GM18861 (cell line): ENCODE measurements around the gene ADGRE2.

ENCODE experiments used
- ATAC-seq: cut with Tn5 transposase; IDR thresholded peaks from one replicate; pipeline ENCODE4 v1.9.1; 2021; ENCODE audit not compliant: unreplicated experiment

The ADGRE2 gene

DNA sequence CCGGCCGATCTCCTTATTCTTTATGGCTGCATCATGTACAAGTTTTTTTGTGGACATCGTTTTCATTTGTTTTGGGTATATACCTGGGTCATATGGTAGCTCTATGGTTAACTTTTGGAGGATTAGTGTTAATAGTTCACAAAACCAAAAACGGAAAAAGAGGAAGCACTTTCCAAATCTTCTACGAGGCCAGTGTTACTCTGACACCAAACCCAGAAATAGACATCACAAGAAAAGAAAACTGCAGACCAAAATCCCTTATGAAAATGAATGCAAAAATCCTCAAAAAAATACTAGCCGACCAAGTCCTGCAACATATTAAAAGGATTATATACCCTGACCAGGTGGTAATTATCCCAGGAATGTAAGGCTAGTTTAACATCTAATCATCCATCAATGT is 29.8 kb downstream of the ADGRE2 start:
- ATAC-seq, result no peak

DNA sequence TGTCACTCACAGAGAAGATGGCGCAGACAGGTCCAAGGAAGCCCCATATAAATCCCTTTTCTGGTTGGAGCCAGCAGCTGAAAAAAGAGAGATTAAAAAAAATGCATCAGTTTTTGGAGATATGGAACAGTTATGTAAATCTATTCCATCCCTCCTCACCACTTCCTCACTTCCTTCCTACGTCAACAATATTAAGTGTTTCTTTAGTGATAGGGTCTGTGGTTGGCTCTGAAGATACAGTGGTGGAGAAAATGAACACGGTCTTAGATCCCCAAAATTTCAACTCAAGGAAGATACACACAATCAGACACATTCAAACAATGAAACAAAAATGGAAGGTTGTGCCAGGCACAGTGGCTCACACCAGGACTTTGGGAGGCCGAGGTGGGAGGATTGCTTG is 31.5 kb downstream of the ADGRE2 start:
- no peak for ATAC-seq

DNA sequence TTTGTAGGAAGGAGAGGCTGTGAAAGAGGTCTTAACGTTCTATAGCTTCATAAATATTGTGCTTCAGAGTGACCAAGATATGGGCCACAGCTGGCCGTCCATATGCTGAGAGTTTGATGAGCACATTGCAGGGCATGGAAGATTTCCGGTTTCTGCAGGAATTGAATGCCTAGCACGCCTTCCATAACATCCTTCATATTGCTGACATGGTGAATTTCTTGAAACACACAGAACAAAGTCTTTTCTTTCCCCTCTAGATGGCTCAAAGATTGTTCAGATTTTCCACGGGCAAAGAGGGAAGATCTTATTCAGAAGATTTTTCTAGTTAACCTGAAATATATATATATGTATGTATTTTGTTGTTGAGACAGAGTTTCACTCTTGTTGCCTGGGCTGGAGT is 42.4 kb downstream of the ADGRE2 start:
- ATAC-seq, result no peak

DNA sequence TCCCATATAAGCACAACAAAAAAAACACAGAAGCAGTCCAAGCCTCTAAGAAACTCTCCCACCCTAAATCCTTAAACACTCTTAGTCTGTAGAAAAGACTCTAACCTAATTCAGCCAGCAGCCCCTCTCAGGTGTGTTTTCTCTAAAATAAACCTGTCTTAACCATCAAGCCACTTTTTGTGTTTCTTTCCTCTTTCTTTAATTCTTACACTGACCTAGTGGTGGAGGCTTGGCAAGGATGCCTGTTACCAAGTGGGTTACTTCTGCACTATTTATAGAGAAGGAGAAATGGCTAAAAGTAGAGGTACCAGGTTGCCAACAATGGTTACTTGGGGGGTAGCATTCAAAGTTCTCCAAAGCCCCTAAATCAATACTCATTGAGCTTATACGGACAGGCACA is 44.8 kb downstream of the ADGRE2 start:
- no peak for ATAC-seq

DNA sequence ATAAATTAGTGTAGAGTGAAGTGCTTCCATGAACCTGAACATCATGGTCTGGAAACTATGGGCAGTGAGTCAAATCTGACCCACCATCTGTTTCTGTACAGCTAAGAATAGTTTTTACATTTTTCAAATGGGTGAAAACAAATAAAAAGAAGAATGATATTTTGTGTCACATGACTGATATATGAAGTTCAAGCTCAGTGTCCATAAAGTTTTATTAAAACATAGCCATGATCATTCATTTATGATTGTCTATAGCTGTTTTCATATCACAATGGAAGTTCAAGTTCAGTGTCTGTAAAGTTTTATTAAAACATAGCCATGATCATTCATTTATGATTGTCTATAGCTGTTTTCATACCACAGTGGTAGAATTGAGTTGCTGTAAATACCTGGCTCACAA is 45.9 kb downstream of the ADGRE2 start:
- ATAC-seq, result no peak

DNA sequence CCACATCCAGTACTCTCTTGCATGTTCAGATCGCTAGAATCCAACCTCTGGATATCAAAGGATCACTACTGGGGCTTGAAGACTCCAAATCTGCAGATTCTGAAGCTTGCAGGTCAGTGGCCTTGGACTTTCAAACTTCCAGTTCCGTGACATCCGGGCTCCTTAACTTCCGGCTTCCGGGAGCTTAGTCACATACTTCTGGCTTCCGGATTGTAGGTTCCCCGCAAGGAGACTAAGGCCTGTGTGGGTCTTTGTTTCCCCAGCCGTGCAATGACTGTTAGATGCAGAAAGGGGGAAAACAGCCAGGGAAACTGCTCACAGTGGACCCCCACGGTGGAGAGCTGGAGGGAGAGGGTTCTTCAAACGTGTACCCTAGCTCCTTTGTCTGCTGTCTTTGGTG is 47.2 kb downstream of the ADGRE2 start:
- no peak for ATAC-seq

DNA sequence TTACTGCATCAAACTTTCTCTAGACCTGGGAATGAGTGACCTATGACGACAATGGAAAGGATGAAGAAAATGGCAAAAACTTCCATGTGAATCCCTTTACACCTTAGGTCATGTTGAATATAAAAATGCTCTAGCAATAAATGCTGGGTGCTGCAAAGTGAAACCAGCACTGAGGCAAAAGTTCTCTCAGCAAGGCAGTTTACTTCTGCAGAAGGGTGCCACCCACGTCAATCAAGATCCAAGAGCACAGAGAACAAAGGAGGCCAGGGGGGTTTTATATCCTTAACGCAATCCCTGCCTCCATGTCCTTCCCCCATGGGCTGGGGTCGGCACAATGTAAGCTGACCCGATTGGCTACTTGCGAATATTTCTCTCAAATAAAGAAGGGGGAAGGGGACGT is 49.8 kb downstream of the ADGRE2 start:
- ATAC-seq, result no peak

DNA sequence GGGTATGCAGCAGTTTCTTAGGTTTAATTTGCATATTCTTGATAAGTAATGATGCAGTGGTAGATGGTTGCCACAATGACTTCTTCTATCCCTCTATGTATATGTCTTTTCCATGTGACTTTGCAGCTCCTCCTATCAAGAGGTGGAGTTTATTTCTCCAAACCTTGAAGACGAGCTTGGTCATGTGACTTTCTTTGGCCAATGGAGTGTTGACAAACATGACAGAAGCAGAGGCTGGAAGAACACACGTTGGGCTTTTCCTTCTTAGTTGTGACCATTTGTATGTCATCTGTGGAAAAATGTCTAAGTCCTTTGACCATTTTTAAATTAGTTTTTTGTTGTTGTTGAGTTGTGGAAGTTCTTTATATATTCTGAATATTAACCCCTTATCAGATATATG is 56.2 kb downstream of the ADGRE2 start:
- no peak for ATAC-seq

DNA sequence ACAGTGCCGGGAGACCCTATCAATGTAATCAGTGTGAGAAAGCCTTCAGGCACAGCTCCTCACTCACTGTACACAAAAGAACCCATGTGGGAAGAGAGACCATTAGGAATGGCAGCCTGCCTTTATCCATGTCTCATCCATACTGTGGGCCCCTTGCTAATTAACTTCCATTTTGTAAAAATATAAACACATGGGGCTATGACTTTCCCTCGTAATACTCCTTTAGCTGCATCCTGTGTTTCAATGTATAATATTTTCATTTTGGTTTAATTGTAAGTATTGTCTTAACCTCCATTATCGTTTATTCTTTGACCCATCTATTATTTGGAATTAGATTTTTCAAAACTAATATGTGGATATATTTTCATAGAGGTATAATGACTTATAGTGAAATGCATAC is 59.2 kb downstream of the ADGRE2 start:
- no peak for ATAC-seq

DNA sequence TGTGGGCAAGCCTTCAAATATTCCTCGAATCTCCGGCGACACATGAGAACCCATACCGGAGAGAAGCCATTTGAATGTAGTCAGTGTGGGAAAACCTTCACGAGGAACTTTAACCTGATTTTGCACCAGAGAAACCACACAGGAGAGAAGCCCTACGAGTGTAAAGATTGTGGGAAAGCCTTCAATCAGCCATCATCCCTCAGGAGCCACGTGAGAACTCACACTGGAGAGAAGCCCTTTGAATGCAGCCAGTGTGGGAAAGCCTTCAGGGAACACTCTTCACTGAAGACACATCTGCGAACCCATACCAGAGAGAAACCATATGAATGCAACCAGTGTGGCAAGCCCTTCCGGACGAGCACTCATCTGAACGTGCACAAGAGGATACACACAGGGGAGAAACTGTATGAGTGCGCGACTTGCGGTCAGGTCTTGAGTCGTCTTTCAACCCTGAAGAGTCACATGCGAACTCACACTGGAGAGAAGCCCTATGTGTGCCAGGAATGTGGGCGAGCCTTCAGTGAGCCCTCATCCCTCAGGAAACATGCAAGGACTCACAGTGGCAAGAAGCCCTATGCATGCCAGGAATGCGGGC is 59.7 kb downstream of the ADGRE2 start:
- ATAC-seq, result no peak

DNA sequence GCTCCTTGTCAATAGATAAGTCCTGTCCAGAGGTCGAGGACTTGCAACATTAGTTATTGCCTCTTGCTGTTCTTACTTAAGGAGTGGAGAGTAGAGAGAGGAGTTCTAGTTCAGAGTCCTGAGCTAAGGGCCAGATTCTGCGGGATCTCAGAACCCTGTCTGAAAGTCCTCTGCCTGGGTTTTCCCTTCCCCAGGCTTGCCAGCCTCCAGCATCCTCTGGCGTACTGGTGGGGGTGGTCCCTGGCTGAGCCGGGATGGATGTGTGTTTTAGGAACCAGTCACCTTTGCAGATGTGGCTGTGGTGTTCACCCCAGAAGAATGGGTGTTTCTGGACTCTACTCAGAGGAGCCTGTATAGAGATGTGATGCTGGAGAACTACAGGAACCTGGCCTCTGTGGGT is 62.5 kb downstream of the ADGRE2 start:
- ATAC-seq, result no peak

DNA sequence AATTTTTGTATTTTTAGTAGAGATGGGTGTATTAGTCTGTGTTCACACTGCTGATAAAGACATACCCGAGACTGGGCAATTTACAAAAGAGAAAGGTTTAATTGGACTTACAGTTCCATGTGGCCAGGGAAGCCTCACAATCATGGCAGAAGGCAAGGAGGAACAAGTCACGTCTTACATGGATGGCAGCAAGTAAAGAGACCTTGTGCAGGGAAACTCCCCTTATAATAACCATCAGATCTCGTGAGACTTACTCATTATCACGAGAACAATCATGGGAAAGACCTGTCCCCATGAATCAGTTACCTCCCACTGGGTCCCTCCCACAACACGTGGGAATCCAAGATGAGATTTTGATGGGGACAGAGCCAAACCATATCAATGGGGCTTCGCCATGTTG is 73.9 kb downstream of the ADGRE2 start:
- ATAC-seq, result no peak

DNA sequence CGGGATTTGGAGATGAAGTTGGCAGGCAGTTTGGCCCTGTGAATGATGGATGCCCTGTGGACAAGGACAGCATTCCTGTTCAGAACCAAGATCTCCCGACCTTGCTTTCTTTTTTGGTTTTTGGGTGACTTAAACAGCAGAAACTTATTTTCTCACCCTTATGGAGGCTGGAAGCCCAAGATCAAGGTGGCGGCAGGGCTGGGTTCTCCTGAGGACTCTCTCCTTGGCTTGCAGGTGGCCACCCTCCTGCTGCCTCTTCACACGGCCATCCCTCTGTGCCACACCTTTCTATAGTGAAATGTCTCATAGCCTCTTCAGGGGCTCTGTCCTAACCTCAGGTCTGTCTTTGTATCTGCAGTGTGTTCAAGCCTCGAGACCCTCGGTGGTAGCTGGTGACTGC is 74.5 kb downstream of the ADGRE2 start:
- no peak for ATAC-seq

DNA sequence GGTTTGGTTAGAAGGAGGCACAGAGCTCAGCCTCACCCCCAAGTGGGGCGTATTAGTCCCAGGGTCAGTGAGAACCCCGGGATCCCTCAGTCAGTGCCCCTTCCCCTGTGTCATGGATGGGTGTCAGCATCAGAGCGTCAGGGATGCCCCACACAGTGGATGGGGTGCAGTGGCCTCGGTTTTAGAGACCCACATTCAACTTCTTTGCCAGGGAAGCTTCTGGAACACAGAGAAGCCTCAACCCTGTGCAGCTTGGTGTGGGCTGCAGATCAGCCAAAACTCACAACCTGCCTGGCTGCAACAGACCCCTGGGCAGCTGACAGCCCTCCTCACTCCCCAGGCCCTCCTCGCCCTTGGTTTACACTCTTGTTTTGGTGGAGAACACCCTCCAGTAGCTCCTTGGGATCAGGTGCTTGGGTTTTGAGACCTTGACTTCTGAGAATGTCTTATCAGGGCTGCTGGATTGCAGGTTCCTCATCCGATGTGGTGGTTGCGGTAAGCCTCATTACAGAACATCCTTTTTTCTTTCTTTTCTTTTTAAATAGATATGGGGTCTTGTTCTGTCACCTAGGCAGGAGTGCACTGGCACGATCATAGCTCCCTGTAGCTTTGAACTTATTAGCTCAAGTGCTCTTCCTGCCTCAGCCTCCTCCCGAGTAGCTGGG is 77.5 kb downstream of the ADGRE2 start:
- no peak for ATAC-seq

DNA sequence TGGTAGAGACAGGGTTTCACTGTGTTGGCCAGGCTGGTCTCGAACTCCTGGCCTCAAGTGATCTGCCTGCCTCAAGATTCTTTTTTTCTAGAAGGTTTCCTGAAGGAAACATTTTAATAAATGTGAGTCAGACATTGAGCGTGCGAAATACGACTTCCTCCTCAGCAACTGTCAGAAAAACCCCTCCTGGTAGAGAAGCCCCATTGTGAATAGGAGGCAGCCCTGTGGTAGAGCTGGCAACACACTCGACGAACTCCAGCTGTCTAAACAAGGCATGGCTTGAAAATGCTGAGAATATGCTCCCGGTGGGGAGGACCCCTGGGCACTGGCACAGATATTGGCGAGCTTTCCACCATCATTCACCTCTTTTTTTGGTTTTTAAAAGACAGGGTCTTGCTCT is 78.7 kb downstream of the ADGRE2 start:
- no peak for ATAC-seq

DNA sequence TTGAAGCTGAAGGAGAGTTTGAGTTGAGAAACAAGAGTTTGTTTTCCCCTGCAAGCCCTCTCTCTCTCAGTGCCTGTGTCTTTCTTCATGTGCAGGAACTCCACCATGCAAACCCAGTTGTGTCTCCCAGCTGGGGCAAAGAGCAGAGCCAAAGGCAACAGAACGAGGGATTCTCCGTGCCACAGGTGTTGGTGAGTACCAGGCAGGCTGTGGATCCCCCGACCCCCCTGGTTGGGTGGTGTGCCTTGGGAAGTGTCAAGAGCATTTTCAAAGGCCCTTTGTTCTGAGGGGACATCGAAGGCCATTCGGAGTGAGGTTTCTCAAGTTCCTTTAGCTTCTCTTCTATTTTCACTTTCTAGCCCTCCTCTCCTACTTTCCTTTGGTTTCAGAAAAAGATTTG is 82.9 kb downstream of the ADGRE2 start:
- ATAC-seq, result no peak

DNA sequence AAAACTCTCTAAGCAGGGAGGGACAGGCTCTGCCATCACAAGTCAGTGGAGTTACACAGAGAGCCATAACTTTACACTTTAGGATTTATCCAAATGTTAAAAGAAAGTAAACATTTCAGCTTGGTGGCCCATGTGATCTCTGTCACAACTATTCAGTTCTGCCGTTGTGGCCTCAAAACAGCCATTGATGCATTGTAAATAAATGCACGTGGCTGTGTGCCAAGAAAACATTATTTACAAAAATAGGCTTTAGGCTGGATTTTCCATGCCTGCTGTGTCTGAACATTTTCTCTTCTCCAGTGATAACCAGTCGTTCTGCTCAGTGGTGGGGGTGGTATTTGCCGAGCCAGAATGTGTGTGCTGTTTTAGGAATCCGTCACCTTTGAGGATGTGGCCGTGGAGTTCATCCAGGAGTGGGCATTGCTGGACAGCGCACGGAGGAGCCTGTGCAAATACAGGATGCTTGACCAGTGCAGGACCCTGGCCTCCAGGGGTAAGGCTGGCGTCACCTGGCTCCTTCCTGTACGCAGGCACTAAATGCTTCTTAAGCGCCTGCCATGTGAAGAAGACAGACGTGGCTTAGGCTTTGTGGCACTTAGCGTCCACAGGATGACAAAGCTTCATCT is 83.6 kb downstream of the ADGRE2 start:
- no peak for ATAC-seq

DNA sequence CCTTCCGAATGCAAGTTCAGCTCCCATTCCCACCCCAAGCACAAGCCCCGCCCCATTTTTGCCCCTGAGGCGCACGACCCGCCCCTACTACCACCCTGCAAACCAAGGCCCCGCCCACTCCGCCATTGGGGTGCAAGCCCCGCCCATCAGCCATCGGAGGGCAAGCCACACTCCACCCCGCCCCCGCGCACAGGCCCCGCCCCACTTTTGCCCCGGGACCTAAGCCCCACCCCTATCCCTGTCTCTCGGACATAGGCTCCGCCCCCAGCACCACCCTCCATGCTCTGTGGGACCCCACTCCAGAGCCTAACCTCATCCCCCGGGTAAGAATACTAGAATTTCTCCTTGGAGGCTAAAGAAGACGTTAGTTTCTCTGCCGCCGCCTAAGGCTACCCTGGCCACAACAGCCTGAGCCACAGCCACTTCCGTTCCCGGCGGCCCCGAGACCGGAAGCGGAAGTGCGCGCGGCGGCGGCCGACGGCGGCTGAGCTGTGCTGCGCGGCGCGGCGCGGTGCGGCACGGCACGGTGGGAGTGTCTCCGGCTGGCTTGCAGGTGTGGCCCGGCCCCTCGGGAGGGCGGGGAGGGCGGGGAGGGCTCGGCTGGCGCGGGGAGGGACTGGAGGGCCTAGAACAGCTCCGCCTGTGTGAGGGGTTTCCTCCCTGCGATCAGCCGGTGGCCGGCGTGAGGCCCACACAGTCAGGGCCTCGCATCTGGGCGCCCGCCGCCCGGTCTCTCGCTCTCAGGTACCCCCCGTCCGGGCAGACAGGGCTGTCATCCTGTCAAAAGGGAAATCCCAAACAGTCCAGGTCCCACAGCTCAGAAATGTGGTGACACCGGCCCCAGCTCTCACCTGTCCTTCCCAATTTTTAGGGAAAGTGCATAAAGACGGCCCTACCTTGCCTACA is 88.5 kb downstream of the ADGRE2 start, which contains the start of gene ZNF333:
ZNF333 (plus strand) TSS at position 451 of the 906 bp plus-strand sequence. CDS start 3,444 bp downstream, outside the sequence.
- peak; percentile 79 for ATAC-seq

DNA sequence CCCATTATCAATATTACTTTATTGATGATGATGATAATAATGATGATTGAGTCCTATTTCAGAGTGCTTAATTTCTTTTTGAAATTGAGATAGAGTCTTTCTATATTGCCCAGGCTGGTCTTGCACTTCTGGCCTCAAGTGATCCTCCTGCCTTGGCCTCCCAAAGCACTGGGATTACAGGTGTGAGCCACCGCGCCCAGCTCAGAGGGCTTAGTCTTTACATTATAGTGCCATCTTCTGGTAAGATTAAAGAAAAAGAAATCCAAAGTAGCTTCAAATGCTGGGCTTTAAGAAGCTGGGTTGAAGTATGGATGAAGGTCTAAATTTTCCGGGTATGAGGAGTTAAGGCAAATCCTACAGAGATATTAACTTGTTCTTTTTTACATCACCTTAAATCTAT is 91.9 kb downstream of the ADGRE2 start:
- ATAC-seq, result no peak

DNA sequence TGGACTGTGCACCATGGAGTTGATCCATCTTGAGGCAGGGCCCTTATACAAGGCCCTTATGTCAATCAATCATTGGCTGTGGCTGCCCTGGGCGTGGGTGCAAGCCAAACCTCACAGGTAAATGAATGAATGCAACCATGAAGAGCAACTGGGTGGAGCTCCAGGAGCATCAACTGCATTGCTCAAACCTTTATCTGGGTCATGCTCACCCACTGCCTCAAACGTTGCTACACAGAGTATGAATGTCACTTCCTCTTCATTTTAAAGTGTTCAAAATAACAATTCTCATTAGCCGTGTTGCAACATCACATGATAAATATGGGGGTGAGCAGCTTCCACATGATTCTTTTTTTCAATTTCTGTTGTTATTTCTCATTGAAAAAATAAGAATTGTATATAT is 94.9 kb downstream of the ADGRE2 start:
- ATAC-seq, result no peak
